K562 (cell line): Measurements from ENCODE around the gene TEAD3. TPM values are rescaled to one million over a fixed set of nuclear protein-coding genes. Genes with fewer than 3 reads are reported as not detected.

Source experiments
- ATF1 ChIP-seq, 2 experiments: fragments of 450-650 bp in 1 of 2; IDR thresholded peaks; 2 replicates each; pipeline ENCODE4 v1.6.1; 2016; ENCODE audit warnings: missing compliant biosample characterization in 1 of 2, missing genetic modification characterization in 1 of 2
- ELF1 ChIP-seq: fragments of 200-800 bp; sonication (Bioruptor generic); IDR thresholded peaks from 2 replicates; pipeline ENCODE4 v1.6.1; 2016; ENCODE audit warnings: missing genetic modification characterization, missing compliant biosample characterization
- FIP1L1 ChIP-seq: fragments of 200-400 bp; formaldehyde crosslinking; IDR thresholded peaks from 2 replicates; pipeline ENCODE4 v1.6.1; 2018; ENCODE audit warnings: mild to moderate bottlenecking, low read depth, low read length; ENCODE audit not compliant: poor library complexity, severe bottlenecking
- FOXK2 ChIP-seq, 2 experiments: fragments of 450-650 bp; IDR thresholded peaks in 1 of 2; conservative IDR thresholded peaks in 1 of 2; 2 replicates each; pipeline ENCODE4 v1.6.1; 2016; ENCODE audit warnings: low read depth in 2 of 2, mild to moderate bottlenecking in 1 of 2
- HCFC1 ChIP-seq: IDR thresholded peaks from 2 replicates; pipeline ENCODE4 v1.6.1; 2012; ENCODE audit warnings: low read depth, low read length, improper control_type of control experiment
- HNRNPUL1 ChIP-seq: fragments of 200-400 bp; formaldehyde crosslinking; IDR thresholded peaks from 2 replicates; pipeline ENCODE4 v1.6.1; 2017; ENCODE audit warnings: low read length
- KDM4B ChIP-seq, 2 experiments: fragments of 450-650 bp in 1 of 2; sonication (generic) in 1 of 2; IDR thresholded peaks; 2 replicates each; pipeline ENCODE4 v1.6.1; 2016 to 2017; ENCODE audit warnings: borderline replicate concordance in 2 of 2, antibody characterized with exemption in 1 of 2, low read depth in 1 of 2, mild to moderate bottlenecking in 1 of 2
- KLF6 ChIP-seq: fragments of 250-450 bp; sonication (Bioruptor Pico); IDR thresholded peaks from 2 replicates; pipeline ENCODE4 v1.4.0; 2020; ENCODE audit warnings: mild to moderate bottlenecking, moderate library complexity, borderline replicate concordance
- NR2C1 ChIP-seq, 2 experiments: fragments of 450-650 bp; IDR thresholded peaks; 2 replicates each; pipeline ENCODE4 v1.6.1; 2017; ENCODE audit warnings: mild to moderate bottlenecking in 2 of 2, antibody characterized with exemption in 1 of 2, inconsistent platforms in 1 of 2, missing compliant biosample characterization in 1 of 2, missing genetic modification characterization in 1 of 2
- RNF2 ChIP-seq: sonication (generic); IDR thresholded peaks from 2 replicates; pipeline ENCODE4 v1.6.1; 2016
- SFPQ ChIP-seq: fragments of 200-400 bp; formaldehyde crosslinking; IDR thresholded peaks from 2 replicates; pipeline ENCODE4 v1.6.1; 2017; ENCODE audit warnings: mild to moderate bottlenecking, low read depth, low read length, moderate library complexity
- SPI1 ChIP-seq: IDR thresholded peaks from 2 replicates; pipeline ENCODE4 v1.6.1; 2011; ENCODE audit warnings: low read depth, low read length, control low read depth, borderline replicate concordance
- TEAD4 ChIP-seq, 2 experiments: sonication (generic) in 1 of 2; formaldehyde crosslinking in 1 of 2; IDR thresholded peaks; 2 replicates each; pipeline versions ENCODE4 v1.6.1 to v1.8.0; 2012 to 2022; ENCODE audit warnings: borderline replicate concordance in 1 of 2, inconsistent platforms in 1 of 2, low read length in 1 of 2, mild to moderate bottlenecking in 1 of 2, missing genetic modification reagents in 1 of 2
- XRCC3 ChIP-seq: fragments of 450-650 bp; IDR thresholded peaks from 2 replicates; pipeline ENCODE4 v1.6.1; 2017; ENCODE audit warnings: mild to moderate bottlenecking, moderate library complexity
- ZNF175 ChIP-seq: fragments of 200-800 bp; sonication (Bioruptor generic); IDR thresholded peaks from 2 replicates; pipeline ENCODE4 v1.6.1; 2016; ENCODE audit warnings: low read depth, mild to moderate bottlenecking, missing genetic modification characterization, missing compliant biosample characterization
- ZNF274 ChIP-seq: IDR thresholded peaks from 2 replicates; pipeline ENCODE4 v1.6.1; 2011; ENCODE audit warnings: low read depth, mild to moderate bottlenecking, low read length, moderate library complexity, borderline replicate concordance
- ZNF282 ChIP-seq: sonication (generic); formaldehyde crosslinking; IDR thresholded peaks from 2 replicates; pipeline ENCODE4 v1.8.1; 2023; ENCODE audit warnings: missing genetic modification reagents
- ZNF384 ChIP-seq: IDR thresholded peaks from 2 replicates; pipeline ENCODE4 v1.6.1; 2012; ENCODE audit warnings: low read depth, low read length, improper control_type of control experiment
- ZNF431 ChIP-seq: sonication (generic); formaldehyde crosslinking; IDR thresholded peaks from 2 replicates; pipeline ENCODE4 v1.8.0; 2022; ENCODE audit warnings: mild to moderate bottlenecking, missing genetic modification reagents
- ZNF57 ChIP-seq: fragments of 450-650 bp; formaldehyde crosslinking; IDR thresholded peaks from 2 replicates; pipeline ENCODE4 v1.4.0; 2020; ENCODE audit warnings: mild to moderate bottlenecking, moderate library complexity
- ZNF766 ChIP-seq: fragments of 200-800 bp; sonication (Bioruptor generic); conservative IDR thresholded peaks from 2 replicates; pipeline ENCODE4 v1.6.1; 2016; ENCODE audit warnings: missing genetic modification characterization, missing compliant biosample characterization
- ZNF830 ChIP-seq: fragments of 250-450 bp; sonication (Bioruptor Pico); IDR thresholded peaks from 2 replicates; pipeline ENCODE4 v1.5.0; 2021; ENCODE audit warnings: mild to moderate bottlenecking
- polyA plus RNA-seq, 8 experiments: library from polyadenylated mRNA; depleted of rRNA in 4 of 8; stranded (reverse) in 5 of 8; unstranded in 3 of 8; fragments of >200 nt; fragmentation: Nextera tagmentation in 2 of 8; fragmentation: Illumina TruSeq in 1 of 8; extraction: Ambion mirVana in 2 of 8; extraction: Trizol in 1 of 8; gene quantifications; 2 replicates each; pipeline versions ENCODE4 v1.2.1 to v1.2.3, GENCODE V29; 2011 to 2014; ENCODE audit warnings: inconsistent platforms in 1 of 8, missing spikeins in 1 of 8
- total RNA-seq, 7 experiments: library from RNA; depleted of rRNA in 6 of 7; stranded (reverse); fragments of >200 nt in 6 of 7; fragmentation: Illumina TruSeq in 2 of 7; extraction: Trizol in 2 of 7; gene quantifications; 2 replicates each; pipeline versions ENCODE4 v1.2.1 to v1.2.3, GENCODE V29; 2011 to 2021; ENCODE audit warnings: low replicate concordance in 1 of 7
- TF ChIP-seq, protein P1 (sequence below): fragments of 450-650 bp; IDR thresholded peaks from 2 replicates; pipeline ENCODE4 v1.6.1; 2016
- TF ChIP-seq, protein P2 (sequence below): fragments of 250-450 bp; sonication (Bioruptor Pico); IDR thresholded peaks from 2 replicates; pipeline ENCODE4 v1.5.1; 2021; ENCODE audit warnings: mild to moderate bottlenecking

TEAD3 gene
- total and polyA plus RNA-seq, 9 of the 15 experiments (the other 6 are each of a cell fraction or from before 2014, with no cell fraction given) = 0.63 to 13.2 (median 3.3) TPM

- no peak for TF ChIP-seq SPI1
- 0 out of 4 replicates have a peak, but pooled peaks of 1 of the 2 experiments have one; percentile 35 for TF ChIP-seq KDM4B (IDR thresholded peaks at IDR 0.05; ENCODE audit: borderline replicate concordance in 2 of 2, low read depth in 1 of 2)
- TF ChIP-seq HCFC1 = 0 out of 2 replicates have a peak, but pooled peaks have one; percentile 13
- no peak for TF ChIP-seq FIP1L1
- TF ChIP-seq HNRNPUL1 = no peak
- peak; percentile 71; the same call in 1 of the 2 replicates for TF ChIP-seq ZNF766 (CRISPR knock-in tag)
- TF ChIP-seq KLF6 = no peak
- no peak for TF ChIP-seq ZNF57 (CRISPR knock-in tag)
- TF ChIP-seq XRCC3 = no peak
- no peak for TF ChIP-seq SFPQ
- TF ChIP-seq ATF1 (CRISPR knock-in tag; IDR thresholded peaks at IDR 0.05) = no peak
- TF ChIP-seq ATF1 (tag; IDR thresholded peaks at IDR 0.05) = peak; percentile 63; the same call in 1 of the 2 replicates
- TF ChIP-seq ZNF274 = no peak
- TF ChIP-seq NR2C1 (IDR thresholded peaks at IDR 0.05) = no peak
- no peak for TF ChIP-seq NR2C1 (tag; IDR thresholded peaks at IDR 0.05)
- TF ChIP-seq FOXK2 (conservative IDR thresholded peaks at IDR 0.05 in 1 of 2, IDR thresholded peaks at IDR 0.05 in 1 of 2; ENCODE audit: low read depth in 2 of 2) = no peak
- peak; percentile 69; the same call in 1 of the 2 replicates for TF ChIP-seq RNF2
- peak; percentile 88 for TF ChIP-seq ZNF175
- TF ChIP-seq, protein P1, sequence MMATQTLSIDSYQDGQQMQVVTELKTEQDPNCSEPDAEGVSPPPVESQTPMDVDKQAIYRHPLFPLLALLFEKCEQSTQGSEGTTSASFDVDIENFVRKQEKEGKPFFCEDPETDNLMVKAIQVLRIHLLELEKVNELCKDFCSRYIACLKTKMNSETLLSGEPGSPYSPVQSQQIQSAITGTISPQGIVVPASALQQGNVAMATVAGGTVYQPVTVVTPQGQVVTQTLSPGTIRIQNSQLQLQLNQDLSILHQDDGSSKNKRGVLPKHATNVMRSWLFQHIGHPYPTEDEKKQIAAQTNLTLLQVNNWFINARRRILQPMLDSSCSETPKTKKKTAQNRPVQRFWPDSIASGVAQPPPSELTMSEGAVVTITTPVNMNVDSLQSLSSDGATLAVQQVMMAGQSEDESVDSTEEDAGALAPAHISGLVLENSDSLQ = no peak
- no peak for TF ChIP-seq ZNF282 (CRISPR knock-in tag)
- TF ChIP-seq, protein P2, sequence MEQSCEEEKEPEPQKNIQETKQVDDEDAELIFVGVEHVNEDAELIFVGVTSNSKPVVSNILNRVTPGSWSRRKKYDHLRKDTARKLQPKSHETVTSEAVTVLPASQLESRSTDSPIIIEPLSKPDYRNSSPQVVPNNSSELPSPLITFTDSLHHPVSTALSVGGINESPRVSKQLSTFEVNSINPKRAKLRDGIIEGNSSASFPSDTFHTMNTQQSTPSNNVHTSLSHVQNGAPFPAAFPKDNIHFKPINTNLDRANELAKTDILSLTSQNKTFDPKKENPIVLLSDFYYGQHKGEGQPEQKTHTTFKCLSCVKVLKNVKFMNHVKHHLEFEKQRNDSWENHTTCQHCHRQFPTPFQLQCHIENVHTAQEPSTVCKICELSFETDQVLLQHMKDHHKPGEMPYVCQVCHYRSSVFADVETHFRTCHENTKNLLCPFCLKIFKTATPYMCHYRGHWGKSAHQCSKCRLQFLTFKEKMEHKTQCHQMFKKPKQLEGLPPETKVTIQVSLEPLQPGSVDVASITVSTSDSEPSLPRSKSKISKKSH (CRISPR knock-in tag) = no peak
- TF ChIP-seq ZNF830 = no peak
- TF ChIP-seq ZNF384 = no peak
- no peak for TF ChIP-seq TEAD4 (IDR thresholded peaks at IDR 0.05; ENCODE audit: low read length)
- no peak for TF ChIP-seq TEAD4 (CRISPR knock-in tag; IDR thresholded peaks at IDR 0.05; ENCODE audit: borderline replicate concordance)
- TF ChIP-seq ZNF431 (CRISPR knock-in tag) = no peak
- TF ChIP-seq ELF1 (tag) = no peak
Measured at GRCh38 chr6:35489995-35490791, 6.7 kb downstream of the TEAD3 start (continued).
